Measurements from ENCODE around the gene PLA2G6. TPM values are rescaled to one million over a fixed set of nuclear protein-coding genes. Genes with fewer than 3 reads are reported as not detected.

The PLA2G6 gene
- total and polyA plus RNA-seq, 2 of the 13 experiments (the other 11 are each of a cell fraction or from before 2014, with no cell fraction given): 4.8 to 11.5 TPM

DNA sequence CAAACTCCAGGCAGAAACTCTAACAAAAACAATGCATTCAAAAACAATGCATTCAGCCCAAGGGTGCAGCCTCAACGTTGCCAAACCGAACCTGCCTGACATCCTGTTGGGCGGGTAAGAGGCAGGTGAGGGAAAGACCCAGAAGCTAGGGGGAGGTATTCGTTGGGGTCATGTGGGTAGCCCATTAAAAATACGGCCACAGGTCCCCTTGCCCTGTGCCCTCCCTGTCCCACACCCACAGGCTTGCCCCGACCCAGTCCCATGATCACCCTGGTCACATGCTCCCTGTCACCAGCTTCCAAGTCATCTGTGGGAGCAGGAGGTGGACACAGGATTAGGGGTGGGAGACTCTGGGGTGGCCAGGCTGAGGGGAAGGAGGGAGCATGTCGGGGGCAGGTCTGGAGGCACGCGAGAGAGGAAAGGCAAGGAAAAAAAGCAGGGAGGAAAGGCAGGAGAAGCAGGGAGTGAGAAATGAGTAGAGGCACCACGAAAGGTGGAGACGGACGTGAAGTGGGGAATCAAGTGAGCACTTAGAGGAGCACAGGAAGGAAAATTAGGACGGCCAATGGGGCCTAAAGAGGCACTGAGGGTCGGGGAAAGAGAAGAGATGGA is 683 bp downstream of the PLA2G6 start (continued):
- TF ChIP-seq MAF1 (CRISPR knock-in tag; IDR thresholded peaks at IDR 0.05; ENCODE audit: borderline replicate concordance): no peak
- no peak for TF ChIP-seq ZNF282 (IDR thresholded peaks at IDR 0.05; ENCODE audit: partially characterized antibody)
- no peak for TF ChIP-seq MBD4 (IDR thresholded peaks at IDR 0.05; ENCODE audit: borderline replicate concordance, low read length)
- TF ChIP-seq NFKB2 (CRISPR knock-in tag; IDR thresholded peaks at IDR 0.05; ENCODE audit: borderline replicate concordance): no peak
- no peak for TF ChIP-seq RXRA (CRISPR knock-in tag; IDR thresholded peaks at IDR 0.05)
- 0 out of 2 replicates have a peak, but pooled peaks have one; percentile 12 for TF ChIP-seq ZNF350 (CRISPR knock-in tag; IDR thresholded peaks at IDR 0.05; ENCODE audit: borderline replicate concordance, low read depth)
- TF ChIP-seq, protein P1, sequence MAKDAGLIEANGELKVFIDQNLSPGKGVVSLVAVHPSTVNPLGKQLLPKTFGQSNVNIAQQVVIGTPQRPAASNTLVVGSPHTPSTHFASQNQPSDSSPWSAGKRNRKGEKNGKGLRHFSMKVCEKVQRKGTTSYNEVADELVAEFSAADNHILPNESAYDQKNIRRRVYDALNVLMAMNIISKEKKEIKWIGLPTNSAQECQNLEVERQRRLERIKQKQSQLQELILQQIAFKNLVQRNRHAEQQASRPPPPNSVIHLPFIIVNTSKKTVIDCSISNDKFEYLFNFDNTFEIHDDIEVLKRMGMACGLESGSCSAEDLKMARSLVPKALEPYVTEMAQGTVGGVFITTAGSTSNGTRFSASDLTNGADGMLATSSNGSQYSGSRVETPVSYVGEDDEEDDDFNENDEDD (CRISPR knock-in tag; IDR thresholded peaks at IDR 0.05; ENCODE audit: borderline replicate concordance): peak; percentile 56; the same call in 1 of the 2 replicates
- TF ChIP-seq ZNF337 (CRISPR knock-in tag; IDR thresholded peaks at IDR 0.05; ENCODE audit: borderline replicate concordance, low read depth): no peak
- TF ChIP-seq ZBTB8A (CRISPR knock-in tag; IDR thresholded peaks at IDR 0.05; ENCODE audit: borderline replicate concordance, low read depth): no peak
- TF ChIP-seq CSRNP1 (CRISPR knock-in tag; IDR thresholded peaks at IDR 0.05): no peak
- TF ChIP-seq ARNT (IDR thresholded peaks at IDR 0.05): no peak
- TF ChIP-seq FOXK1 (CRISPR knock-in tag; IDR thresholded peaks at IDR 0.05; ENCODE audit: borderline replicate concordance, low read depth): no peak
- no peak for TF ChIP-seq JUN (CRISPR knock-in tag; IDR thresholded peaks at IDR 0.05)
- TF ChIP-seq NPAS2 (CRISPR knock-in tag; IDR thresholded peaks at IDR 0.05; ENCODE audit: borderline replicate concordance): no peak
- no peak for TF ChIP-seq RBM39 (IDR thresholded peaks at IDR 0.05; ENCODE audit: low read depth, low read length, poor library complexity, severe bottlenecking)
- peak; percentile 59 for TF ChIP-seq ZFP91 (CRISPR knock-in tag; IDR thresholded peaks at IDR 0.05; ENCODE audit: borderline replicate concordance)
- no peak for TF ChIP-seq ZFP41 (CRISPR knock-in tag; IDR thresholded peaks at IDR 0.05; ENCODE audit: borderline replicate concordance)
- TF ChIP-seq TEF (CRISPR knock-in tag; IDR thresholded peaks at IDR 0.05): no peak
- no peak for TF ChIP-seq PLRG1 (conservative IDR thresholded peaks at IDR 0.05)
- no peak for TF ChIP-seq MXD4 (CRISPR knock-in tag; IDR thresholded peaks at IDR 0.05)
- TF ChIP-seq, protein P2, sequence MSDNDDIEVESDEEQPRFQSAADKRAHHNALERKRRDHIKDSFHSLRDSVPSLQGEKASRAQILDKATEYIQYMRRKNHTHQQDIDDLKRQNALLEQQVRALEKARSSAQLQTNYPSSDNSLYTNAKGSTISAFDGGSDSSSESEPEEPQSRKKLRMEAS (IDR thresholded peaks at IDR 0.05): peak; percentile 43; the same call in 1 of the 2 replicates
- TF ChIP-seq MAFG (CRISPR knock-in tag; IDR thresholded peaks at IDR 0.05): no peak
- no peak for TF ChIP-seq IRX3 (CRISPR knock-in tag; IDR thresholded peaks at IDR 0.05; ENCODE audit: borderline replicate concordance, low read depth)
